GM19467 (cell line): ENCODE results near the gene PLD1.

ENCODE experiments used
- ATAC-seq: cut with Tn5 transposase; IDR thresholded peaks from one replicate; pipeline ENCODE4 v1.9.1; 2021; ENCODE audit warnings: mild to moderate bottlenecking, moderate library complexity; ENCODE audit not compliant: unreplicated experiment

PLD1 gene

DNA sequence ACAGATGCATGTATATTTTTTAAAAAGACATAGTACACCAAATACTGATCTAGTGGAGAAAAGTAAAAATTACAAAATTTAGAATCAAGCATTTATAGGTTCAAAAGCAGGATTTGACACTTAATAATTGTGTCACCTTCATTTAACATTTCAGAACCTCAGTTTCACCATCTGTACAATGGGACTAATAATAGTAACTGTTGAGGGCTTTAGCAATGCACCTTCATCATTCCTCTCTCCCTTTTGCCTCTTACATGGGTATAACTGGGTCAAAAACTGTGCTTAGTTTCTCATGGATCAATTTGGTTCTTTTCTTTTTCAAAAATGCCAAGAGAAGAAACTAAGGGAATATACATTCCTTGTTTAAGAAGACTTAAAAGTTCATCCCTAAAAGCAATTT, 27.4 kb upstream of the PLD1 start:
- no peak for ATAC-seq

DNA sequence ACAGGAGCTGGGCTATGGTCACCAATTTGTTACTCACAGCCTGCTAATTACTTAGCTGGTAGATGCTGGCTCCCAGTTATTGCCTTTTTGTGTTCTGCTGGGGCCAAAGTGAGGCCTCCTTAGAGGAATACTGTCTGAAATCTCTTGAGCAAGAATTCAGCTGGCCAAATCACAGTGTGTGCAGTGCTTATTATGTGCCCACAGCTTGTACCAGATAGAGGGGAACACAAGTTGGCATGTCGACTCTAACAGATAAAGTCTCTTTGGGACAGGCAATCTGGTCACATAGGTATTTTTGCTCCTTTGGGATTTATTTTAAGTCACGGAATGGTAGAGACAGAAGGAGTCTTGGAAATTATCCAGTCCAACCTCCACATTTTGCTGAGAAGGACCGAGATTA, 26.6 kb upstream of the PLD1 start:
- no peak for ATAC-seq

DNA sequence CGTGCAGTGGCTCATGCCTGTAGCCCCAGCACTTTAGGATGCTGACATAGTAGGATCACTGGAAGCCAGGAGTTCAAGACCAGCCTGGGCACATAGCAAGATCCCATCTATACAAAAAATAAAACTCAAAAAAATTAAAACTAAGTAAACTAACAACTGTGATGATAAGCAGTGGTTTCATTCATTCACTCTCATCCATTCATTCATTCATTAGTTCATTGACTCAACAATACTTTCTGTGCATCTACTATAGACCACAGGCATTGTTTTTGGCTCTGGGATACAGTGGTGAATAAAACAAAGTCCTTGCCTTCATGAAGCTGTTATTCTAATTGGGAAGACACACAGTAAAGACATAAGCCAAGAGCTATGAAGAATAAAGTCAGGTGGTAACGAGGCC, 25.3 kb upstream of the PLD1 start:
- no peak for ATAC-seq

DNA sequence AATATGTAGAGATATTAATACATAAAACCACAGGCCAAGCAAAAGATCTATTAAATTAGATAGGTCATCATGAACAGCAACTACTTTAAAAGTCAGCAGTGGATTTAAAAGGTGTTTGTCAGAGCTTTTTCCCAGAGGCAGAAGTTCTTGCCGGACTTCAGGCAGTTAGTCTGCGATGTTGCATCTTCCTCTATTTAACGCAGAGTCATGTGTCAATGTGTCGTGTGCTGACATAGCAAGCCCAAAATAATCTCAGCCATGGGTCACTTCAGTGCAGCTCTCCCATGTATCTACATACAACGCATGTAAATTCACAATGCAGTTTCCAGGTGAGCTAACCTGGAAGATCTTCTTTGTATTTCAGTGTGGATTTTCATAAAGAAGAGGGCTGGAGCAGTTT, 24.8 kb upstream of the PLD1 start:
- no peak for ATAC-seq

DNA sequence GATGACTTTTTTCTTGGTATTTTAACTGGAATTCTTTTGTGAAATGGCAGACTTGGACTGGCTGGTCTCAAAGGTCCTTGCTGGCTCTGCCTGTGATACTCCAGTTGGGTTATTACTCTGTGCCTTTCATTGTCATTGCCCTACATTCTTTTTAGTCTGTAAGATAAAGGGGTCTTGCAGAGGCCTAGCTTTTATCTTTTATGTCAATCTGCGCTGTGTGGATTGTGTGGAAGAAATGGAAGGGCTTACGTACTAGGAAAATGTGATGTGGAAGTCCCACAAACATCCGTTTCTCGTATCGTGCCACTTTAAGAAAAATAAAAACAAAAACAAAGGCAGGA, 24.1 kb upstream of the PLD1 start:
- ATAC-seq, result no peak

DNA sequence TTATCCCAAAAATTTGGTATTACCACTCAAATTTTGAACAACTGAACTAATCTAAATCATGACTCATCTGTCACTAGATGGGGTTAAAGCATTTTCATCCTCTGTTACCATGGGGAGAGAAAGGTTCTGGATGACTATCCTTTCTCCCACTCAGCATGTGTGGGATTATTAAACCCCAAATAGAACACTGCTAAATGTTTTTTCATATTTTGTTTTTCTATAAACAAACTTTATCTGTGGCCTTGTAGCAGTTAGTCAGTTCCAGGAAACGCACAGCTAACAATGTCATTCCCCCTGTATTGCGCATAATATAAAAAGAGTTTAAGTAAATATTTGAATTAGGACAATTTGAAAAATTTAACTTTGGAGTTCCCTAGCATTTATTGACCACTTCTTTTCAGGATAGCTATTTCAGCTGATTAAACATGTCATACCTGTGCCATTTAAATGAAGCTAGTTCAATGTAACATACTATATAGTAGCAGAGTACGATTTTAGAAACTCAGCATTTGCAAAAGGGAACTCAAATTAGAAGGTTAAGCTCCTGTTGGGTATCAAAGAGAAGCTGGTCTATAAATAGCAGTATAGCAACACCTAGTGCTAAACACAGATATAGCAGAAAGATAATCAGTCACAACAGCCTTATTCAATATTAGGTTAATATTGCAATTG, 23.6 kb upstream of the PLD1 start:
- peak; percentile 50 for ATAC-seq

DNA sequence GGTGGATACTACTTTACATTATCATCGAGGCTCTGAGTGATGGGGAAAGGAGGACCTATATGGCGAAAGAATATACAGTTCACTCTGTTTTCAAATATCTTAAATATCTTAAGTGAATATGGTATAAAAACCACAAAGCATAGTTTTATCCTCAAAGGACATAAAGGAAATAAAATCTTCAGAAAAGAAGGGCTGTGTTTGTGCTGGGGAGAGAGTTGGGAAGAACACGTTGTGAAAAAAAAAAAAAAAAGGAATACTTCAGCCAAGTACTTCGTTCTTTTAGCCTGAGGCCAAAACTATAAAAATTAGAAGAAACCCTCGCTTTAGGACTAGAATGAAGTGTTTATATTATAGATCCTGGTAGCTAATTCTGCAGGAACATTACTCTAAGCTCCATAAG, 22.7 kb upstream of the PLD1 start:
- no peak for ATAC-seq

DNA sequence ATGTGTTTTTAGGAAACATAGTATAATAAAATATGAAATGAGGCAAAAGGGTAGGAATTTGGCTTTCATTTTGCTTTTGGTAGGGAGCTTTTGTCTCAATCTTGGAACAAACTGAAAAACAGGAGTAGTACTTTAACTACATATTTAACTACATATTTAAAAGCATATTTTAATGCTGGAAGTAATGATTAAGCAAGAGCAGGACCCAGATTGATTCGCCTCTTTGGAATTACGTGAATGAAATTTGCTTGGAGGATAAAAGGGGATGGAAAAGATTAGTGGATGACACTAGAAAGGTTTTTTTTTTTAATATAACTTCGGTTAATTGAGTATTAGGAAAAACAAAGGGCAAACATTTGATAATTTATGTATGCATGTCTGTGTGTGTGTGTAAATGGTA, 21.7 kb upstream of the PLD1 start:
- ATAC-seq, result no peak

DNA sequence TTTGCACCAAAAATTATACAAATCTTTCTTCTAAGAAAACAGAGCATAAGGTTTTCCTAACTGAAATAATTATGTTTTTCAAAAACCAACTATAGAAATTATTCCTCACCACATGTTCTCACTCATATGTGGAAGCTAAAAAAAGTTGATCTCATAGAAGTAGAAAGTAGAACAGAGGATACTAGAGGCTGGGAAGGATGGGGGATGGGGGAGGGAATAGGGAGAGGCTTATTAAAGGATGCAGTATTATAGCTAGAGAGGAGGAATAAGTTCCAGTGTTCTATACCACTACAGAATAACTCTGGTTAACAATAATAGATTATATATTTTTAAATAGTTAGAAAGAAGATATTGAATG, 20.2 kb upstream of the PLD1 start:
- no peak for ATAC-seq

DNA sequence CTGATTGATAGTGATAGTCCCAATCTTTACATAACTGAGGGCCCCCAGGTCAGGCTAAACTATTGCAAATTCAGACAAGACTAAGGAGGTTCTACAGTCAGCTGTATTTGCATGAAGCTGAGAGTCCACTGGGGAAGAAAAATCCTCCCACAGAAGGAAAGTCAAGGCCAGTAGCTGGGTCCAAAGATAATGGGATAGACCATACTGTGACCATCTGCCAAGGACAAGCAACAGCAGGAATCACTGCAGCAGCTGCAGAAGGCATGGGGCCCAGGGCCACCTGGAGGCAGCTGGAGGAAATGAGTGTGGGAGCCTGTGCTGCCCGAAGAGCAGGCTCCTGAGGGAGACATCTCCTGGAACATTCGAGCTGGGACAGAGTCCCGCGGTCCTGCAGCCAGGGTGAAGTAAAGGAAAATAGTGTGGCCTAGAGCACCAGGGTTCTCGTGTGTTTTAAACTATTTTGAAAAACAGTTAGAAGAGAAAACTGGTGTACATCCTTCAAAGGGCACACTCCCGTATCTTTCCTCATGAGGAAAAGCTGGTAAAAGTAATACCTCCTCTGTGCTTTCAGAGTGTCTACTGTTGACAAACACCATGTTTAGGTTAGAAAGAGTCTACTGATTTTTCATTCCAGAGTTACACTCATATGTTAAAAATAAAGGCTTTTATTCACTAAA, 19.7 kb upstream of the PLD1 start:
- ATAC-seq, result peak; percentile 50

DNA sequence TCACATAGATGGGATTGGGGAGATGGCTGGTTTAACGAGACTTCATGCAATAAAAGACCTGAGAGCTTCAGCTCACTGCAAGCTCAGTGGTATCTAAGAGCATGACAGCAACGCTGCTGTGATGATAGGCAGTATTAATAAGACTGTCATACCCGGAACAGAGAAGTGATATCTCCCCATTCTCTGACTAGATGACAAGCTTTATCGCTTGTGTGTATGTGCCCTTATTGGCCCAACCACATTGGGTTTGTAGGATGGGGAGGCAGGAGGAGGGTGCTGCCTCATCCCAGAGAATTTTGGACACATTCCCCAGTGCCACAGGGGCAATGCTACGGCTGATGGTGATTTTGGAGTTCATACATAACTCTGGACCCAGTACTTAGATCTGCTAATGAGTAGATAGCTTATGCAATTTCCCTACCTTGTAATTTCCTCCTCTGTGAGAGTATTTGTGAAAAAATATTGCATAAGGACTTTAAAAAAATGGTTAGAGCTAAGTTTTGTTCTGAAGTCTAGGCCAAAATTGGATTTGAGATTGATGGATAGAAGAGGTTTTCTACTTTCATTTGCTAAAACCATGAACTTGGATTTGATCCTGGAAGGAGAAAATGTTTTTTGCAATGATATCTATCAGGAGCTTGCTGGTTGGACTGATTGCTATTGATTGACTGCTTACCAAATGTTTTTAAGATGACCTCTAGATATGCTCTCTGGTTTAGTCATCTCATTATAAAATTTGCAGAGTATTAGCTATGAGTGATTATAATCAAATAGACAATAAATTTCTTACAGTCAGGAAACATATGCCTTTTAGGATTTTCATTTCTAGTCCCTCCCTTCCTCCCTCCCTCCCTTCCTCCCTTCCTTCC, 18.9 kb upstream of the PLD1 start:
- no peak for ATAC-seq

DNA sequence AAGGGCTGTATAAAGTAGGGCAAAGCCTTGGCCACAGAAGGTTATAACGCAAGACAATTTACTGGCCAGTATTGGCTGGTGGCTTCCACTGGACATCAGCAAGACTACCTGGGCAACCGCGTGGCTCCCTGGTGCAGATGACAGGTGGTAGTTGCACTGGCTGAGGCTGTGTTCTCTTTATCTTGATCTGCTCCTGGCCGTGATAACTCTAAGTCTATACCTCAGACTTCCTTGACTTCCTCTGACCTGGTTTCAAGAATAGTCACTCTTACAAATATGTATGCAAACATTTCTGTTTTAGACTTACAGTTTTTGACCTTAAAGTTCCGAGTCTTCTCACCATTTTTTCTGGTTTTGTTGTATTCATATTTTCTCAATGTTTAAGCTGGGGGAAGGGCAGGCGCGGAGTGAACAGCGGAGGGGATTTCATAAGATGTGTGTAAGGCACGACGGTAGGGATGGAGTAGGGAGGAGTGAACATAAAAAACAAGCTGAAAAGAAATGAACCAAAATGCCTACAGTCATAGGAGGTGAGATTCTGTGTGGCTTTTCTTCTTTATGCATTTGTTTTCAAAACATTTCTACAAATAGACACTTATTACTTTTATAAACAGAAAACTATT, 17.7 kb upstream of the PLD1 start:
- ATAC-seq, result no peak

DNA sequence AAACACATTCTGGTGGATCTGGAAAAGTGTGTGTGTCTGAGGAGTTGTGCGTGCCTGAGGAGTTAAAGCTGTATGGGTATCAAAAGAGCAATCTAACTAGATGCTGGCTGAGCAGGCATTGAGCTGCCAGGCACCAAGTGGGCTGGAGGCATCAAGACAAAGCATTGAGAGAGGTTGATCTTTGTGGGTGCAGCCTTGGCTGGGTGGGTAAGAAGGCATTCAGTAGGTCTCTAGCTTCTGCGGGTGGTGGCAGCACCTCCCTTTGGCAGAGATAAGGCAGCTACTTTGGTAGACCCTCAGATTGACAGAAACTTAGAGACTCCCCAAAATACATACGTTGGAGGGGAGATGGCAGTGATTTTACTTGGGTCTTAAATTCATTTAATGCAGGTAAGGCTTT, 17.1 kb upstream of the PLD1 start:
- no peak for ATAC-seq

DNA sequence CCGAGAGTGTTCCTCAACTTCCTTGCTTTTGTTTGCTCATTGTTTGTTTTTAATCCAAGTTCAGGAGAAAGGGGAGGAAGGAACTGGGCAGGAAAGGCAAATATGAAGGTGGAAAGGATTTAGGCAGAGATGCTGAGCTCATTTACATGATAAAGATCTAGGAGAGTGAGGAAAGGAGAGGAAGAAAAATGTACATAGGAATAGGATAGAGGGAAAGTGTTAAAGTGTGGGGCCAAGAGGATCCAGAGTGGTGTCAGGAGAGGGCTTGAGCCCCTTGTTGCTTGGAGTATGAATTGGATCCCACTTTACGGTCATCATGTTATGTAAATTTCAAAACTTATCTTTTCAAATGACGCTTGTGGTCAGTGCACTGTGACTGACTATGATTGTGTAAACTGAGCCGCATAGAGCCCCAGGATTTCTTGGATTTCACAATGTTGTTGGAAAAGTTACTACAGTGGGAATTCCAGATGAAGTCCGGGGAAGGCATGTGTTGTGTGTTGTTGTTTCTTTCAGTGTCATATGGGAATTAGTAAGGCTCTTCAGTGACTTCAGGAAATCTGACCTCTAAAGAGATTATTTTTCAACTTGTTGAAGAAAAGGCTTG, 15.0 kb upstream of the PLD1 start:
- no peak for ATAC-seq

DNA sequence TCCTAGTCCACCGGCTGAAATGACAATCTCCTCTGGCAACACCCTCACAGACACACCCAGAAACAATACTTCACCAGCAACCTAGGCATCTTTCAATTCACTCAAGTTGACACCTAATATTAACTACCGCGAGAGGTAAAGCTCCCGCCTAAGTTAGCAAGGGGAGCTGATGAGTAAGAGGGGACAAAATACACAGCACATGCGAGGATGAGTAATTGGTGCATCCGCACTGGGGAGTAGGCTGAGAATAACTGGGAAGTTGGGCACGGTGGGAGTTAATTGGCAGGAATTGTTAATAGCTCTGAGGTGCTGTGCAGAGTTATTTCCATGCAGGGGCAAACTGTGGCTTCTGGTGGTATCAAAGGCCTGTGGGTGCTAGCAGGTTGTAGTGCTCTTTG, 14.5 kb upstream of the PLD1 start:
- ATAC-seq, result no peak

DNA sequence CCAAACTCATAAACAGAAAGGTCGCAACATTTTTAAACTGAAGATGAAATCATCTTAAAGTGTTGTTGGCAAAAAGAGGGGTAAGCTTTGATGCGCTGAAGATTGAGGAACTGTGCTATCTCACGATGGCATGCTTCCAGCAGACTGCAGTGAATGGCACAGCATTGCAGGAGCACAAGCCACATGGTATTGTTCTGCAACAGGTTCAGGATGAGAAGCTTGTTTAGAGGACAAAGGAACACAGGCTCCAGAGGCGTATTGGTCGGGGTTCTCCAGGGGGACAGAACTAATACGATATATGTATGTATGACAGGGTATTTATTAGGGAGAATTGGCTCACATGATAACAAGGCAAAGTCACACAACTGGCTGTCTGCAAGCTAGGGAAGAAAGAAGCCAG, 13.8 kb upstream of the PLD1 start:
- no peak for ATAC-seq

DNA sequence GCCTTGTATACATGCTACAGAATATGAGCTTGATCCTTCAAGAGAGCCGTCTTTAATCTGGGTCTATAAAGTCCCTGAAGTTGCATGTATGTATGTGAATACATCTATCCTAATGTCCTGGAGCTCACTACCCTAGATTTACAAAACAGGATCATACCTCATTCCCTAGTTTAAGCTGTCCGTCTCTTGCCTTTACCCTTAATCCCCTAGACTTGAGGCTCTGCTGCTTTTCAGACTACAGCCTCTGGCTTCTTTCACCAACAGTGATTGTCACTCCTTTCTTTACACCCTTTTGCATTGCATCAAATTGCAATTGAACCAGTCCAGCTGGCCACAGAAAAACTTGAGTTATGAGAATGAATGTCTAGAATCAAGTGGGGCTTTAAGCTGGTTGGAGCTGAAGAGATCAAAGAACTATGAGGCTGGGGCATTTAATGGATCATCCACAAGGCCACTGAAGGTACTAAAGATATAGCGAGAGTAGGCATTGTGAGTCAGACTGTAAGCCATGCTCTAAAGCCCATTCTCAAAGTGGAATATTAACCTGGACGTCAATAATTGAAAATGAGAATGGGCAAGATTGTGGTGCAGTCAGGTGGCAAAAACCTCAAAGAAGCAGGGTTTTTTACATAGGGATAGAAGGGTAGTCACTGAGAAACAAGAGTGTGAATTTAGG, 12.3 kb upstream of the PLD1 start:
- peak; percentile 82 for ATAC-seq

DNA sequence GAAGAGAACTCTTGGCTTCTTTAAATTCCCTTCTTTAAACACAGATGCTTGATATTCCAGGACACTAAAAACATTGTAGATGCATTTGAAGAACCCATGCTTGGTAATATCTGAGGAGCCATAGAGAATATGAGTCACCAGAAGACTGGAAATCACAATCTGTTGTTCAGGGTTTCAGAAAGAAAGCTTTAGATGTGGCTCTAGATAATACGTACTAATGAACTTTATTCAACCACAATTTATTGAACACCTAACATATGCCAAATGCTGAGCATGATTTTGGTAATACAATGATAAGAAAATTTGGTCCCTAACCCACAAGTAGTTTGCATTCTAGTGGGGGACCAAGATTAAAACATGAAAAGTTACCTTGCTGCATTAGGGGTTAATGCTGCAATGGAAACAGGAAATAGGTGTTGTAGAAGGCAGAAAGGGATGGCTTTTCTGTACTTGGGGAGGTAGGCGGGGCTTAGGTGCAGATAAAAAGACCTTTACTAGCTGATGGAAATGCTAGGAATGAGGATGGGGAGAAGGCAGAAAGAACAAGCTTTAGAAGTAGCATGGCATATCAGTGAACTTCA, 11.6 kb upstream of the PLD1 start:
- no peak for ATAC-seq

DNA sequence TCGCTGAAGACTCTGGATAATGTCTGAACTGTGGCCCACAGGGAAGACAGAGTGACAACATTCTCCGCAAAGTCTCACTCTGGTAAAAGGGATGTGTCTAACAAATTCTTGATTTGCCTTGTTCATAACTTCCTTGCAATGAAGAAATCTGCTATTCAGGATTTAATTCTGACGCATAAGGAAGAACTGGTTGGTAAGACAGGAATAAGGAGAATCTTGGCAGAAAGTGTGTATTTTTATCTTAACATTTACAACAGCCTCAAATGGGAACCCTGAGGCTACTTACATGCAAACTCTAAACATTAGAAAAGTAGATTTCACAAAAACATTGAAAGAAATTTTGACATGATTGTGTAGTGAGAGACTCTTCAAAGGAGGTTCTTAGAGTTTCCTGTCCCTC, 10.8 kb upstream of the PLD1 start:
- no peak for ATAC-seq

DNA sequence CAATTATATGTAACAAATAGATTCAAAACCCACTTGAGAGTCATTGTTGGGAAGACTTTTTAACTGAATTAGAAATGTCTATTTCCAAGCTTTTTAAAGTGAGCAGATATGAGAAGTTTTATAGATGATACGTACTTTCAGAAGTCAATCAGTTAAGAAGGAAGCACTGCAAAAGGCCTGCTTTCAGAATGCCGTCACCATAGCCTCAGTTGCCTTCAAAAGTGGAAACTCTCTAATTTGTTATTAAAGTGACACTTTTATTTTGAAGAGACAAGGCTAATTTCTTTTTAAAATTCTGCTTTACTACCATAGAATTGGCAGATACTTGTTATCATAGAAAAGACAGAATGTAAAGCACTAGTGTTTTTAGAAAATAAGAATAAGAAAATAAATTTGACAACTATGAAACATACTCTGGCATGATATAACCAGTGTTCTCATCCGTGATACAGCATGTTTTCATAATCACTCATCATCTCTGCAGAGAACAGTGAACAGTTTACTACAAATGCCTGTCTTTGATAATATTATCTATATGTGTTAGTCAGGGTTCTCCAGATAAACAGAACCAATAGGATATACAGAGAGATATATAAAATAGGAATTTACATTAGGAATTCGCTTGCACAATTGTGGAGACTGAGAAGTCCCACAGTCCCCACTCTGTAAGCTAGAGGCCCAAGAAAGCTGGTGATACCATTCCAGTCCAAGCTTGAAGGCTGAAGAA, 7.0 kb upstream of the PLD1 start:
- ATAC-seq, result no peak
